DMS79 treated with DMSO at 0.1 percent for 48 hours (cell line): ENCODE data around the gene TNPO3.
"Not testable (repeated sequence)": the region's sequence is repeated elsewhere in the genome, so short reads cannot be mapped to it uniquely, and the experiment has no call there.

Source experiments
- DNase-seq: peaks from one replicate; lab custom pipeline; 2025; lab: John Stamatoyannopoulos, UW

The TNPO3 gene

GRCh38 chr7:129014501-129015101 lies 40.3 kb downstream of the TNPO3 start:
- DNase-seq, result no peak

GRCh38 chr7:129013048-129013724 lies 41.7 kb downstream of the TNPO3 start:
- DNase-seq, result no peak

- no peak for DNase-seq
Measured at GRCh38 chr7:129012641-129013040, 42.3 kb downstream of the TNPO3 start.

GRCh38 chr7:129010075-129010474 lies 44.8 kb downstream of the TNPO3 start:
- no peak for DNase-seq

- DNase-seq, result no peak
Measured at GRCh38 chr7:129009437-129009836, 45.5 kb downstream of the TNPO3 start.

- DNase-seq, result no peak
Measured at GRCh38 chr7:129008645-129009414, 46.1 kb downstream of the TNPO3 start.

GRCh38 chr7:129007572-129007971 lies 47.3 kb downstream of the TNPO3 start:
- DNase-seq, result no peak

GRCh38 chr7:129006636-129007414 lies 48.1 kb downstream of the TNPO3 start:
- DNase-seq, result no peak

- no peak for DNase-seq
Measured at GRCh38 chr7:129005186-129005585, 49.7 kb downstream of the TNPO3 start.

- no peak for DNase-seq
Measured at GRCh38 chr7:128997181-128997580, 57.7 kb downstream of the TNPO3 start.

- DNase-seq, result not testable (repeated sequence)
Measured at GRCh38 chr7:128994560-128994959, 60.4 kb downstream of the TNPO3 start.

GRCh38 chr7:128993419-128993818 lies 61.5 kb downstream of the TNPO3 start:
- DNase-seq, result no peak

GRCh38 chr7:128989961-128990360 lies 65.0 kb downstream of the TNPO3 start:
- no peak for DNase-seq

GRCh38 chr7:128988372-128988771 lies 66.5 kb downstream of the TNPO3 start:
- DNase-seq, result no peak

GRCh38 chr7:128986609-128987008 lies 68.3 kb downstream of the TNPO3 start:
- DNase-seq, result no peak

GRCh38 chr7:128985660-128986059 lies 69.3 kb downstream of the TNPO3 start:
- no peak for DNase-seq

- no peak for DNase-seq
Measured at GRCh38 chr7:128982105-128982504, 72.8 kb downstream of the TNPO3 start.

- no peak for DNase-seq
Measured at GRCh38 chr7:128974241-128974934, 80.5 kb downstream of the TNPO3 start.

GRCh38 chr7:128968624-128969023 lies 86.3 kb downstream of the TNPO3 start:
- no peak for DNase-seq

- DNase-seq, result no peak
Measured at GRCh38 chr7:128963327-128963757, 91.6 kb downstream of the TNPO3 start.

- no peak for DNase-seq
Measured at GRCh38 chr7:128962899-128963298, 92.0 kb downstream of the TNPO3 start.
